ENCODE data around the gene SREK1.
"Not testable (repeated sequence)": the region's sequence is repeated elsewhere in the genome, so short reads cannot be mapped to it uniquely, and the experiment has no call there.

SREK1 gene

GRCh38 chr5:66222896-66223295, 78.8 kb downstream of the SREK1 start:
- DNase-seq, result not testable (repeated sequence)

DNA sequence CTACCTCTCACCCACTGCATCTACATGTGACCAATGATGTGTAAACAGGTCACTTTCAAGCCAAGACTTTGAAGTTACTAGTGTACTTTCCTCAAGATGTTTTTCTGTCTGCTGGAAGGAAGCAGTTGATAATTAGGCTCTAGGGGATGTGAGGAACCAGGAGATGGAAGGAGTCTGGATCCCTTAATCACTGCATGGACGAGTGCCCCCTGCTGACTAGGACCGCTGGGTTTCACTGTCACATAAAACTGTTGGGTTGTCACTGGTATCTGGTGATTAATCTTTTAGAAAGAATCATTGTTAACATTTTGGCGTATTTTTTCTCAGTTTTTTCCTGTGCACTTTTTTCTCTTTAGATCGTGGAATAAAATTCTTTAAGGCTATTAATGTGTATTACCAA, 79.5 kb downstream of the SREK1 start:
- peak; percentile 3 for DNase-seq

- DNase-seq, result no peak
These were observed 80.2 kb downstream of the SREK1 start for GRCh38 chr5:66224274-66224673.

DNA sequence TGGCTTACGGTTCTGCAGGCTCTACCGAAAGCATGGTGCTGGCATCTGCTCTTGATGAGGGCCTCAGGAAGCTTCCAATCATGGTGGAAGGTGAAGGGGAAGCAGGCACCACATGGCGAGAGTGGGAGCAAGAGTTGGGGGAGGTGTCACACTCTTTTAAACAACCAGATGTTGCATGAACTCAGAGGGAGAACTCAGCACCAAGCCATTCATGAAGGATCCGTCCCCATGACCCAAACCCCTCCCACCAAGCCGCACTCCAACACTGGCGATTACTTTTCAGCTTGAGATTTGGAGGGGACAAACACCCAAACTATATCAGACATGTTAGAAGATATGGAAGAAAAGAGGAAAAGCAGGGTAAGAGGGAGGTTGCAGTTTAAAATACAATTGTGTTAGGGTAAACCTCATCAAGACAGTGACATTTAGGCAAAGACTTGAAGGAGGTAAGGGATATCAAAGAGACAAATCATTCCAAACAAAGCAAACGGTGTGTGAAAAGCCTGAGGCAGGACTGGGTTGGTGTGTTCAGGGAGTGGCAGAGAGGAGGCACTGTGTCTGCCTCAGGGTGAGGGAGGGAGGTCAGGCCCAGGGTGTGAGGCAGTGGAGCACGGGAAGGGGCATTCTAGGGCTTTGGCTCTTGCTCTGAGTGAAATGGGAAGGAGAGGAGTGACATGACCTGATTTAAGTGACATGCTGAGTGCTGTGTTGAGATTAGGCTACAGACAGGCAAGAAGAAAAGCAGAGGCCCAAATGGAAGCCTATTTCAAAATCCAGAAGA, 80.9 kb downstream of the SREK1 start:
- no peak for DNase-seq

DNA sequence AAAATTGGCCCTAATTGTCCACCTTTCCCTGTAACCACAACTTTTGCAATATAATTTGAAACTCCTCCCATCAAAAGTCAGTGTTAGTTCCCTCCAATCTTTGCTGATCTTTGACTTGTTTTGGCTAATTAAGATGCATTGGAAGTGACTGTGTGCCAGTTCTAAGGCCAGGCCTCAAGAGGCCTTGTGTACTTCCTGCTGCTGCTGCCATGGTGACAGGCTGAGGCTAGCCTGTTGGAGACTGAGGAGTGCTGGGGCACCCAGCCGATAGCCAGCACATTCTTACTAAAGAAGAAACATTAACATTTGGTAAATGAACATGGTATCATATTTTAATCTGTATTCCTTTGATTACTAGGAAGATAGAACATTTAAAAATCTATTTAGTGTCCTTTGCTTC, 86.5 kb downstream of the SREK1 start:
- DNase-seq, result no peak

- no peak for DNase-seq
These were observed 87.4 kb downstream of the SREK1 start for GRCh38 chr5:66231508-66231907.

GRCh38 chr5:66232275-66232674, 88.2 kb downstream of the SREK1 start:
- no peak for DNase-seq

DNA sequence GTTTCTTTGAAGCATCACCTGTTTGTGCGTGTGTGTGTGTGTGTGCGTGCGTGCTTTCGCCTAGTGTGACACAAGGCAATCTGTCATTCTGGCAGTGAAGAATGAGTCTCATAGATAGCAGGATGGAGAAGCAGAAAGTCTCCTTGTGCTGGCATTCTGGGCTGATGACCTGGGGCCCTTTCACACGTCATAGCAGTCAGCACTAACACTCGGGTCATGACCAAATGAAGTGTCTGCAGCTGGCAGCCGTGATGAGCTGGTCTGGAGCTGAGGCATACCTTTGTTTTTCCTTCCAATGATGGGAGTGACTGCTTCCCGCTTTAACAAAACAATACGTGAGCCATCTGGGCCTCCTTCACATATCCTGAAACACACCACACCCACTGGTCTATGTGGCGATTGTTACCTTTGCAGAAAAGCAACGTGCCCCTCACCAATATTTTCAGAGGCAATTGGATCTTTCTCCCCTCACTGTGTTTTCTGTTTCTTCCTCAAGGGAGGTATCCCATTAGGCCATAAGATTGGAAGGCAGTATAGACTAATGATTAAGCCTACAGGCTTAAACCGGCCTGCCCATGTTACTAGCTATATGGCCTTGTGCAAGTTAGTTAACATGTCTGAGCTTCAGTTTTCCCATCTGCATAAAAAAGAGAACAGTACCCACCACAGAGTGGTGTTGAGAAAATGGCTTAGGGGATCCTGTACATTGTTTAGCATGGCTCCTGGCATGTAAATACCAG, 88.8 kb downstream of the SREK1 start:
- no peak for DNase-seq
